Right forelimb (tissue), 1 donor: ENCODE measurements around the gene NUDCD2.
"Not testable (repeated sequence)": the region's sequence is repeated elsewhere in the genome, so short reads cannot be mapped to it uniquely, and the experiment has no call there.

Experiments
- DNase-seq: peaks from one replicate; pipeline ENCODE4 v3.0.0-alpha.2; 2018

The NUDCD2 gene

DNA sequence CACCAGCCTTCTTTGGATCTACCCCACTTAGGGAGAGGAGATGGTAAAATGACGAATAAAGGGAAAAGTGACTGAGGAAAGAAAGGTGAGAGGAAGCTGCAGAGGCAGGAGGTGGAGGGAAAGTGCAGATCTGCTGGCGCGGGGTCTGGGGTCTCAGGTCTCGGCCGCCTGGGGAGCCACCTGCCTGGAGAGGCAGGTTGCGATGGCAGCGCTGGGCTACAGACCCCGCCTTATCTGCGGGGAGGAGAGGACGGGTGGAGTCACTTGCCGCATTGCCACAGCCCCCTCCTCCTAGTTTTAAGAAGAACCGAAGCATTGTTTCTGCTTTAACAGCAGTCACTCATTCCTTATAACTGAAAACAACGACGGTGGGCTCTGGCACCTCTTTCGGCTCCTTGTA lies 44.2 kb downstream of the NUDCD2 start:
- DNase-seq, result not testable (repeated sequence)

- no peak for DNase-seq
Measured at GRCh38 chr5:163410505-163410904, 49.4 kb downstream of the NUDCD2 start.

- DNase-seq, result no peak
Measured at GRCh38 chr5:163409384-163409783, 50.5 kb downstream of the NUDCD2 start.

GRCh38 chr5:163408311-163408923 lies 51.5 kb downstream of the NUDCD2 start:
- DNase-seq, result peak; percentile 69

- no peak for DNase-seq
Measured at GRCh38 chr5:163407034-163407655, 52.8 kb downstream of the NUDCD2 start.

GRCh38 chr5:163404364-163405173 lies 55.3 kb downstream of the NUDCD2 start:
- DNase-seq, result no peak

GRCh38 chr5:163402007-163402406 lies 57.9 kb downstream of the NUDCD2 start:
- no peak for DNase-seq

DNA sequence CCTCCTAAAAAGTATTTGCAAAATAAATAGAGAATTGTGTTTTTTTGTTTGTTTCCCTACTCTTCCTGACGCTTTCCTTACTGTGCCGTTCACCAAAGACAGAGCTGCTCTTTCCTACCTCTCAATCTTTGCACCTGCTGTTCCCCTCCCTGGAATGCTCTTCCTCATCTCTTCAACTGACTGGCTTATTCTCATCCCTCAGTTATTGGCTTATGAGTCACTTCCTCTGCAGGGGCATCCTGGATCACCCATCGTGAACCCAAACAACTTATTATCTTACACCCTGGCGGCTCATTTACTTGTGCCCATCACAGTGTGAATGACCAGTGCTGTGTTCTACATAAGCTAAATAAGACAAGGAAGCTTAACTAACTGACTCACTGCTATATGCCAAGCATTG lies 58.6 kb downstream of the NUDCD2 start:
- no peak for DNase-seq

DNA sequence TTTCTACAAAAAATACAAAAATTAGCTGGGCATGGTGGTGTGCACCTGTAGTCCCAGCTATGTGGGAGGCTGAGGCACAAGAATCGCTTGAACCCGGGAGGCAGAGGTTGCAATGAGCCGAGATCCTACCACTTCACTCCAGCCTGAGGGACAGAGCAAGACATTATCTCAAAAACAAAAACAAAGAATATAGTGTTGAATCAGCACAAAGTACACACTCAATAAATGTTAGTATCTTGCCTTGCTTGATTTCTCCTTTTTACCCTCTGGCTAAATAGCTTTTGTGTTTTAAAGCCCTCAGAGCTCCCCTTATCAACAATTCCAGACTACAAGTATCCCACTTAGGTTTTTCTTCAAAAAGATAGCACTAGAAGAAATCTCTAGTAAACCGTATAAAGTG lies 60.0 kb downstream of the NUDCD2 start:
- no peak for DNase-seq

DNA sequence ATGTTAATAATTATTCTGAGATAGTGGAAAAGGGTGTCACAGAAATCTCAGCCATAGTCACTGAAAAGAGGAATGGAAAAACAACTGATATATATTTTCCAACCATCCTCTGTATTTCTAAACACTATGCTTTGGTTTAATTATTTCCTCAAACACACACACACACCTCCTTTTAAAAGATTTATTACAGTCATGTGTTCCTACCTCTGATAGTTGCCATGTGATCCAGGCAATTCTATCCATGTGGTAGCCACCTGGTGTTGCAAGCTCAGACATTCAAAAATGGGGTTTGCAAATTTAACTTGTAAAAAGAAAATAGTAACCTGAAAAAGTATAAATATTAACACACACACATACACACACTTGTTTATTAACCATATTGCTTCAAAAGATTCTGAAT lies 62.5 kb downstream of the NUDCD2 start:
- DNase-seq, result no peak

DNA sequence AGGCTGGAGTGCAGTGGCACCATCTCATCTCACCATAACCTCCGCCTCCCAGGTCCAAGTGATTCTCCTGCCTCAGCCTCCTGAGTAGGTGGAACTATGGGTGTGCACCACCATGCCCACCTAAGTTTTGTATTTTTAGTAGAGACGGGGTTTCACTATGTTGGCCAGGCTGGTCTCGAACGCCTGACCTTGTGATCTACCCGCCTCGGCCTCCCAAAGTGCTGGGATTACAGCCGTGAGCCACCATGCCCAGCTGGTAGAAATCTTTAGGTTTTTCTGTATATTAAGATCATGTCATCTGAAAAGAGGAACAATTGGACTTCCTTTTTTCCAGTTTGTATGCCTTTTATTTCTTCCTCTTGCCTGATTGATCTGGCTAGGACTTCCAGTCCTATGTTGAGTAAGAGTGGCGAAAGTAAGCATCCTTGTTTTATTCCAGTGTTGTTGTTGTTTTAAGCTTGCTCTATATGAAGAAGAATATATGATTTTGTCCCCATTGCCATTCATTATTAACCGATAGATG lies 63.0 kb downstream of the NUDCD2 start:
- DNase-seq, result not testable (repeated sequence)
